Muscle of arm (tissue), 12 donors: Measurements from ENCODE around the gene SLC39A8. TPM values are rescaled to one million over a fixed set of nuclear protein-coding genes. Genes with fewer than 3 reads are reported as not detected.

ENCODE experiments used
- DNase-seq: peaks from one replicate; pipeline ENCODE4 v3.0.0-alpha.2; 2013
- polyA plus RNA-seq, 12 donors: library from polyadenylated mRNA; unstranded; fragments of 120-200 nt; gene quantifications; one replicate each; pipeline ENCODE4 v1.2.1, GENCODE V29; 2013; ENCODE audit not compliant: insufficient read length in 12 of 12

SLC39A8 gene
- polyA plus RNA-seq, 12 donors, result 2.7 to 11.8 (median 3.2) TPM; not detected in 1

DNA sequence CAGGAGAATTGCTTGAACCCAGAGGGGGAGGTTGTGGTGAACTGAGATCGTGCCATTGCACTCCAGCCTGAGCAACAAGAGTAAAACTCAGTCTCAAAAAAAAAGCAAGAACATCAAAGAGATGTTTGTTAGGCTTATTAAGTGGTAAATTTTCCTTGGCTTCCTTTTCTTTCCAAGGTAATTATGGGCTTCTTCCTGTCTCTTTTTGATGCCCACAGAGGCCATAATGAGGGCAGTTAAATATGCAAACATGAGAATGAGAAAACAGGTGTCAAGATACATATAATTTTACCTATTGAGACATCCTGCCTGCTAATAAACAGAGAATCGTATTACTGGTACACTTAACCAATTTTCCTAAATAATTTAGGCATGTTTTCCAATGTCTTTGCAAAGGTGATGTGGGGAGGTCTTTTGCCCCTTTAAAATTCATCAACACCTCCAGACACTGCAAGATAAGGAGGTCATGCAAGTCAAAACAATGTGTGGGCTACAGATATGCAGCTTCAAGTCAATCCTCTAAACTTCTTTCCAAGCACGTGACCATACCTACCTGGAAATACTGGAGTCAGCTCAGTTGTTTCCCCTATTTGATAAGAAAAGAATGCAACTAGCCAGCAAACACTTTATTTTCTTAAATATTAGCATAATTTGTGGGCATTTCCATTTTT is 2.7 kb downstream of the SLC39A8 start:
- DNase-seq, result no peak

DNA sequence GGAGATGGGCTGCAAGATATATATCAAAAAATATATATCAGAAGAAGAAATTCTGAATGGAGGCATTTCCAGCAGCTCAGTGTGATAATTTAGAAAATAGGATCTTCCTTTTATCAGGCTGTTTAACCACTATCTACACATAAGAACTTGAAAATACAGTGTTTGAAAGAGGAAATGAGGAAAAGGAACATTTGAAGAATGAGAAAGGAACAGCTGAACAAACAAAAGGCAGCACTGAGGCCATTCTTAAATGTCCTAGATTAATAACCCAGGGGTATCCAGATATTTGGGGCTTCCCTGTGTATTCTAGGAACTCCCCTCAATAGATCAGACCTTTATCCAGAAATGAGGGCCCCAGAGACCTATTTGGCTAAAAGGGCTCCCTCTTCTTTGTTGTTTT is 4.1 kb downstream of the SLC39A8 start:
- DNase-seq, result no peak

DNA sequence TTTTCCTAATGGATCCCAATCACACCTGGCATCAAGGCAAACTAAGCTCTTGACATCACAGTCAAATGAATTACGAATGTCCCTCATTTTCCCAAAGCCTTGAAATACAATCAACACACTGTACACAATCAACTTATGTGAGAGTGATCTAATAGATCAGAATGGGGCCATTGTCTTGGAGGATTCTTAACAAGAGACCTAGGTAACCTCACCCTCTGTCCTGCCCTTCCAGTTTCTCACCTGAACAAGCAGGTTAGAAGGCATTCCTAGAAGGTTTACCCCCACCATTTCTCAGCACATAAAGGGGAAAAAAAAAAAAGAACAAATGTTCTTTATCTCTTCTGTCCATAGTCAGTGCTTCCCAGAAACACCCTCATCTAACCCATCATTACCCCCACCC is 6.3 kb downstream of the SLC39A8 start:
- no peak for DNase-seq

DNA sequence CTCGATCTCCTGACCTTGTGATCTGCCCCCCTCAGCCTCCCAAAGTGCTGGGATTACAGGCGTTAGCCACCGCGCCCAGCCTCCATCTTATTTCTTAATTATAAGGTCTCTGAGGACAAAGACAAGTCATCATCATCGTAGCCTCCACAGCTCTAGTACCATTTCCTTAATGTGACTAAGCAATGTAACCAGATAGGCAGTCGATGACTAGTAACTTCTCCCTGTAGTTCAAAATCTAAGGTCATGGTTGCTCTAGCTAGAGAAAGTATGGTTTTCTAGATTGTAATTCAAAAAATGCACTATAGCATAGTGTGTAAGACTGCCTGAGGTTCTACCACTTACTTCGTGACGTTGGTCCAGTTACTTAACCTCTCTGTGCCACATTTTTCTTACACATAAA is 6.9 kb downstream of the SLC39A8 start:
- no peak for DNase-seq

DNA sequence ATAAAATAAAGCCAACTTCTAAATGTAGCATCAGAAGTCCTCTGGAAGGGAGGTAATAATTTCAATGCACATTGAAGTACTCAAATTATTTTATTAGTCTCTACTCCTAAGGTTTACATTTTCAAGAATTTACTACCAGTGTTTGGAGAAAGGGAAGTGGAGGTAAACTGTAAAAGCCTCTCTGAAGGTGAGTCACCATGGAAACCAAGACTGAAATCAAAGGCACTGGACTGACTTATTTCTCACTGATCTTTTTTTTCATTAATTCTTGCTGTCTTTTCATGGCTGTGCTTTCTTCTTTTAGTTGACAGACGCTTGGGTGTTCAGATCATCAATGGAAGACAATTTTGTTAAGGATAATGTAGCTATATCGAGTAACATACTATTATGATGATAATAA is 9.7 kb downstream of the SLC39A8 start:
- no peak for DNase-seq

DNA sequence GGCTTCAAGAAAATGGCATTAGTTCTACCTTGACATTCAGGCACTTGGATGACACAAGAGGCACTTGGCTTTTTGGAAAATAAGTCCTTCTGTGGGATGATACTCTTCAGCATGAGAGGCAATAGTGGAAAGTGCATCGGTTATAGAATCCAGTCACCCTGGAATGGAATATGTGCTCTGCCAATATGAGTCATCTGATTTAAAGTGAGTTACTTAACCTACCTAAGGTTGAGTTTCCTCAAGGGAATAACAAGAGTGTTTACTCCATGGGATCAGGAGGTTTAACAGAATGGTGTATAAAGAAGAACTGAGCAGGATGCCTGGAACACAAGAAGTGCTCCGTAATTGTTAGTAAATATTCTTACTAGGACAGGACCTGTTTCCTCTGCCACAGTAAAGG is 10.7 kb downstream of the SLC39A8 start:
- no peak for DNase-seq

DNA sequence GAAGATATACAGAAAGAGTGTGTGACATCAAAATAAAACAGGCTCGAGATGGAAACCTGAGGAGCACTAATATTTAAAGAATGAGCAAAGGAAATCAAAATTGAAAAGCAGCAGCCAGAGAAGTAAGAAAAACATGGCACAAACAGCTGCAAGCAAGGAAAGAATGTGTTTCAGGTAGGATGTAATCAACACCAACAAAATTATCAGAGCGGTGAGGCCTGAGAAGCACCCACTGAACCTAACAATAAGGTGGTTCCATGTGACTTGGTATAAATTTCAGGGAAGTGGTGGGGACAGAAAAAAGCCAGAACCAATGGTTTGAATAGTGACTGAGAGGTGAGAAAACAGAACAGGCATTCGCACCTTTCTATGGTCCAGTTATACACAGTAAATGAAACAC is 11.5 kb downstream of the SLC39A8 start:
- DNase-seq, result no peak

DNA sequence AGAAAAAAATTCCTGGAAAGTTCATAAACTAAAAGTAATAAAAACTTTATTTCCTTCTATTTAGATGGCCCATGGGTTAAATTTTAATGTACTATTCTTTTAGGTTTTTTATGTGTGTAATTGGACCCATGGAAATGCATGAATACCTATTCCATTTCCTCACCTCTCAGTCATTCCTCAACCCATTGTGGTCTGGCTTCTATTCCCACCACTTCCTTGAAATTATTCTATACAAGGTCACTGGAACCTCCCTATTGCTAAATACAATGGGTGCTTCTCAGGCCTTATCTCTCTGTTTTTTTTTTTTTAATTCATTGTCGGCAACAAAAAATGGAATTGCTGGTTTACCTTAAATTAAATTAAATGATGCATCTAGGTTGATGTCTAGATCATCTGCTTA is 17.2 kb downstream of the SLC39A8 start:
- DNase-seq, result no peak

DNA sequence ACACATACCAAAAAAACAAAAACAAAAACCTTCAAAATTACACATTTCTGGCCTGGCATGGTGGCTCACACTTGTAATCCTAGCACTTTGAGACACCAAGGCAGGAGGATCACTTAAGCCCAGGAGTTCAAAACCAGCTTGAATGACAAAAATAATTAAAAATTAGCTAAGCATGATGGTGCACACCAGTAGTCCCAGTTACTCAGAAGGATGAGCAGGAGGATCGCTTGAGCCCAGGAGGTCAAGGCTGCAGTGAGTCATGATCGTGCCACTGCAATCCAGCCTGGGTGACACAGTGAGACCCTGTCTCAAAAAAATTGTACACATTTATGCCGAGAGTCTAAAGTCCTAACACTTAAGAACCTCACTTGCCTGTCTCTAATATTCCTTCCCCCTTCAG is 18.3 kb downstream of the SLC39A8 start:
- no peak for DNase-seq

DNA sequence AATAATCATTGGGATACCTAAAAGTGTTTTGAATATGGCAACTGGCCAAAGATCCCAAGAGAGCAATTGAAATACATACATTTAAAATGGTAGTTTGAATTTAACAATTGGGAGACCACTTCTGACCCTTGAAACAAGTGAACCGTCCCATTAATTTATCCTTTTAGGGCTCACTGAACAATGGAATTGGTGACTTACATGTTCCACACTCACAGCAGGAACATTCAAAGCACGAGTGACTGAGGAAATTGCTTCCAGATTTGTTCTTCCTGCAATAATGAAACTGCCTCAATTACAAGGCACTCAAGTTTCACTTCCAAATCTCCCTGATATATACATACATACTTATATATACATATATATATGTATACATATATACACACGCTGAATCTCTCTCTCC is 20.6 kb downstream of the SLC39A8 start:
- peak; percentile 39 for DNase-seq

DNA sequence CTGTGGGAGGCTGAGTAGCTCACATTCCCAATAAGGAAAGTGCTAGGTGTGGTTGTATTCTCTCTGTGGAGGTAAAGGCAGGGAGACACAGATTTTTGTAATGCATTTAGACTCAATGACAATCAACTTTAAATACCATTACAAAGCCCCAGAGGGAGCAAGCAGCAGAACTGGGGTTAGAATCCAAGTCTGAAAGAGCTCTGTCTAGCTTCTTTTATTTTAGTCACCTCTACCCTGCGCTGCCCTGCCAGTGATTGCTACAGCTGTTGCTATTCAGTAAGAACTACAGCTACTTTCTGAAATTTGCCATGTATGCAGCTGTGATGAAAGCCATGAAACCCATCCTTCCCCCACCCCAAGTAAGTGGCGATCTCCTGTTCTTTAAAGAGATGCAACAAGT is 22.5 kb downstream of the SLC39A8 start:
- DNase-seq, result no peak

DNA sequence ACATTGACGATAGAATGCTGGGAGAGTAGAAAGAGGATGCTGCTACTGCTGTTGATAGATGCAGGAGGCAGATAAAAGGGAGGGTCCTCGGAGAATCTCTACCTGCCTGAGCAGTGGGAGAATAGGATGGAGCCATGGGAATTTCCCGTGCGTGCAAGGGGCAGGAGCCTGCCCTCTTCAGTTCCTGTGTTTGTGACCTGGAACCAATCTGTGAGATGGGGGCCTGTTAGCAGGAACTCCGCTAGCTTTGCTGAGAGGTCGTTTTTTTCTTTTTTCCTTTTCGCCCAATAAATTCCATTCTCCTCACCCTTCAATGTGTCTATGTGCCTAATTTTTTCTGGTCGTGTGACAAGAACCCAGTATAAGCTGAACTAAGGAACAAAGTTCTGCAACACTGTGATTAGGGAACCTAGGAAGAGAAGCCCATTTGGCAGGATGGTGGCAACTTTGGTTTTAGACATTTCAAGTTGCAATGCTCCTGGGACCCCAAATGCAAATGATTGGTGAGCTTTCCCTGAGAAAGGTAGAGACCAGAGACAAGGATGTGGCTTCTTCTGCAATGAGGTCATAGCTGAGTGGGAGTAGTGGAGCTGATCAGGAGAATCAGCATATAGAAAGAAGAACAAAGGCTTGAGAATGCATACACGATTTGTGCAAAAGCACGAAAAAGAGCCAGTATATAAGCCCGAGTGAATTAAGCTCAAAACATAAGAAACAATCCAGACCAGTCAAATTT is 23.9 kb downstream of the SLC39A8 start:
- DNase-seq, result no peak

DNA sequence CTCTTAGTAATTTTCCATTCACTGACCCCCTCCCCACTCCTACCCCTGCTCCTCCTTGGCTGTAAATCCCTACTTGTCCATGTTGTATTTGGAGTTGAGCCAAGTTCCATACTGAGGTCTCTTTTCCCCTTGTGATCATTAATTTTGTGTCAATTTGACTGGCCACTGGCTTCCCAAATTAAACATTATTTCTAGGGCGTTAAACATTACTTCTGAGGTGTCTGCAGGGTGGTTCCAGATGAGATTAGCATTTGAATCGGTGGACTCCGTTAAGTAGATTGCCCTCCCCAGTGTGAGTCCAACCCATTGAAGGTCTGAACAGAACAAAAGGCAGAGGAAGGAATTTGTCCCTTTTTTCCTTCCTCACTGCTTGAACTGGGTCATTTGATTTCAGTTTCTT is 25.7 kb downstream of the SLC39A8 start:
- no peak for DNase-seq

DNA sequence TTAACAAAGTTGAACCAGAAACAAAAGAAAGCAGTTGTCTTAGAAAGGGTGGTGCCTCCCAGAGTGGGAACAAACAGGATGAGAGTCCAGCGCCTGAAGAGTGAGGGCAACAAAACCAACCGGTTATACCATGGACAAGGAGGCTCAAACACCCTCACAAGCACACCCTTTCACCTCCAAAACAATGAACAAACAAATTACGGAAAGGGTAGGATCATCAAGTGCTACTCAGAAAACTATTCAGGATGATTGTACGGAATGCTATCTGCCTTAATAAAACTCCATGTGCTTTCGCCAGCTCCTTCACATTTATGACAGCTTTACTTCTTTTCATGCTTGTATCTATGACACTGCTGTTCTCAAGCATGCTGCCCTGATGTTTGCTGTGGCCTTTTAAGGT is 26.8 kb downstream of the SLC39A8 start:
- no peak for DNase-seq

DNA sequence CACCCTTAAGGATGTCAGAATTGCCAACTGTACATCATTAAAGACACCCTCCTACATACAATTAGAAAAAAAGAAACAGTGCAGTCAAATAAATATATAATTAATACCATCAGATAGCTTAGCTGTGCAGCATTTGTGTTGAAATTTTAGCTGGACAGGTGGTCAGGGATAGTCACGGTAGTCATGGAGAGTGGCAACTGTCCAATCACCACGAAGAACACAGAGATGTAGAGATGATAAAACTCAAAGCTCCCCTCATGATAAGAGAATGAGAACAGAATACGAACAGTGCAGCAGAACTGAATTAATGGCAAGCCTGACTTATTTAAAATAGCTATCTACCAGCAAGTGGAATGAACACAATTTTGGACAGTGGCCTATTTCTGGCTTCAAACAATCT is 27.2 kb downstream of the SLC39A8 start:
- DNase-seq, result no peak

DNA sequence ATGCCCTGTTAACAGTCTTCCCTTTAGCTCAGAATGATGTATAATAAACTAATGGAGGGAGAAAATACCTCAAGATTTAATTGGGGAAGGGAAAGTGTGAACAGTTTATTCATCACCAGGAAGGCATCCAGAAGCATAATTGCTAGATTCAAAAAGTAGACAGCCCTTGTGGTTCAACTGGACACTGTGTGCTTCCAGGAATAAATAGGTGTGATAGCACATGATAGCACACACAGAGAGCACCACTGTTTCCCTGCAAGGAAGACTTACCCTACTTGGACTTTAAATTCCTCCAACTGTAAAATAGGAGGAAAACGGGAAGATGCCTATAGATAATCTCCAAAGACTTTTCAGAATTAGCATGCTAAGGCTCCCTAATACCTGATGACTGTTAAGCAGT is 27.8 kb downstream of the SLC39A8 start:
- no peak for DNase-seq

DNA sequence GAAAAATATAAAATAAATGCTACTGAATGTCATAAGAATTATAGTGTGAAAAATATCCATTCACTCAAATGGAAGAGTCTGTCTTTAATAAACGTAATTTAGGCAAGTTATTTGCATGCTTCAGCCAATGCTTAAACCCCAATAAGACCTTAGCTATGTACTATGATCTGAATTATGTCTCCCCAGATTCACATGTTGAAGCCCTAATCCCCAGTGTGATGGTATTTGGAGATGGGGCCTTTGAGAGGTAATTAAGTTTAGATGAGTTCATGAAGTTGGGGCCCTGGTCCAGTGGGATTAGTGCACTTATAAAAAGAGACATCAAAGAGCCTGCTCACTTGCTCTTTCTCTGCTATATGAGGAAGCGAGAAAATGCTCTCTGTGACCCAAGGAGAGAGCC is 28.7 kb downstream of the SLC39A8 start:
- DNase-seq, result no peak

DNA sequence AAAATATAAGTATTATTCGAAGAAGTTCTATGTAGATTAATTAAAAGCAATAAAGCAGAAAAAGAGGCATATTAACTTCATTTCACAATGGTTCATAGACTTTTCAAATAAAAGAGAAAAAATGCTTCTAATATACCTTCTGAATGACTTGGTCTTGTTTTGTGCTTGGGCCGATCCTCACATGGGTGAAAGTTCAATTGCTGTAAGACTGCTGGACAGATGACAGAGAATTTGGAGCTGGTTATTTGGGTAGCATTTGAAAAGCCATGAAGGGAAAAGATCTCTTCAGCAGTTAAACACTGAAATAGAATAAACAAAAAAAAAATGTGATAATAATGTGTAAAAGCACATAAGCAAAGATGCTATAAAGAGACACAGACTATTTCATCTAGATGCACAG is 29.8 kb downstream of the SLC39A8 start:
- no peak for DNase-seq

DNA sequence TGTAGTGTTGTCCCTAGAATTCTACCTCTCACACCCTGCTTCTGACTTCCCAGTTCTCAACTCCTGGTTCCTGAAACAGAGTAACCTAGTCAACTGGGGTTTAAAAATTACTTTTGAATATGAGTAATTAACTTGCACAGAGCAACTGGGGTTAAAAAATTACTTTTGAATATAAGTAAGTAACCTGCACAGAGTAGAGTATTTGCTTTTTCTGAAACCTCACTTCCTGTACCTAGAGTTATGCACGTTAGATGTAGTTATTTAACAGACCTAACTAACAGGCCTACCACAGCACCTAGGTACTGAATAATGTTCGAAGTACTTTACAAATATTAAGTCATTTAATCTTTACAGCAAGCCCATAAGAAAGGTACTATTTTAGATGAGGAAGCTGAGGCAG is 32.9 kb downstream of the SLC39A8 start:
- no peak for DNase-seq

DNA sequence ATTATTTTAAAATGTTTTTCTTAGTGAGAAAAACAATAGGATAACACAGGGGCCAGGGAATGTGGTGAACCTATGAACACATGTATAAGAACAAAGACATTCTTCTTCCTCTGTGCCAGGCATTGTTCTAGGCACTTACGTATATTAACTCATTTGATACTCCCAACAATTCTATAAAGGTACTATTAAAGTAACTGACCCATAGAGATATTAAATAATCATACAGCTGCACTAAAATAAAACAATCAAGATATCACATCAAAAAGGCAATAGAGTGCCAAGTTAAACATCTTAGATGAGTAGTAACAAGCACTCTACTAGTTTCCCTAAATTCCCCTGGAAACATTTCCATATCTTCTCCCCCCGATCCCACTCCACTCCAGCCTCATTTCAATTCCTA is 33.4 kb downstream of the SLC39A8 start:
- no peak for DNase-seq

DNA sequence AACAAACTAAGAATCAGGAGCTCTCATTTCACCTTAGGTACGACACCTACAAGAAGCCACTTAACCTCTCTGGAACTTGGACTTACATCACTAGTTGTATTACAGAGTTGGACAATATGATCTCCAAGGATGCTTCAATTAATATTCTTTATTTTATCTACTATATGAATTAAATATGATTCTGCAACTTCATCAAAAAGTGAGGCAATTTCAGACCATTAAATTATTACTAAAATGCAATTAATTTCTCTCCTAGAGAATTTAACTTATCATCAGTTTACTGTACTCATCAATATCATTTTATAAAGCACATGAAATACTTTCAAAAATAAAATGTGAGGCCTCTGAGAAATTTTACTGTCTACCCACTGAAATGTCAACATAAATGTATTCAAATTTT is 33.9 kb downstream of the SLC39A8 start:
- DNase-seq, result no peak

DNA sequence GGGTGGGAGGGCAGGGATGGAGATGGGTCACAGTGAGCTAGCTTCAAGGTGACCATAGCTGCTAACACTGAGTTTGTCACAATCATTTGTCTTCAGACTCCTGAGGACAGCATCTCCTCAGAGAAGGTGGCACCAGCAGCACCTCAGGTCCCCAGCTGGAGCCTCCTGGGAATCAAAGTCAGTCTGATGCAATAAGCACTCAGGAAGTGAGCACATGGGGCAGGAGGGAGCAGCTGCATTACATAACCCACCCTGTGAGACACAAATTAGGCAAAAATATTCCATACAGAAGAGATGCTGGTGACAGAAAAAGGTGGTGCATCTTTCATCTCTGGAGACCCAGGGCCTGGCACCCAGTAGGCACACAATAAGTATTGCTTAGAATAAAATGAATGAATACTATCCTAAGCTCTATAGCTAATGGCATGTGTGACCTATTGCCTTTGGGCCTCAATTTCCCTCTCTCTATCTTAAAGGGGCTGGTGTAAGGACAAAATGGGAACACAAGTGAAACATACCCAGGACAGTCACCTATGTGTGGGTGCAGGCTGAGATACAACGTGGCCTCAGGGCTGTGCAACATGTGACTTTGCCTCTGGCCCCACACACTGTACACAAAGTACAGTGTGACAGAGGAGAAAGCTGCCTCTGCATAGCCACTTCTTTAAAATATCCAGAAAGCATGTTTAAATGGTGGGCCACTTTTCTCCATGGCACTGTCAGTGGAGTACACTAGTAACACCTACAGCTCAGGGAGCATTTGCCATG is 37.1 kb downstream of the SLC39A8 start:
- no peak for DNase-seq

DNA sequence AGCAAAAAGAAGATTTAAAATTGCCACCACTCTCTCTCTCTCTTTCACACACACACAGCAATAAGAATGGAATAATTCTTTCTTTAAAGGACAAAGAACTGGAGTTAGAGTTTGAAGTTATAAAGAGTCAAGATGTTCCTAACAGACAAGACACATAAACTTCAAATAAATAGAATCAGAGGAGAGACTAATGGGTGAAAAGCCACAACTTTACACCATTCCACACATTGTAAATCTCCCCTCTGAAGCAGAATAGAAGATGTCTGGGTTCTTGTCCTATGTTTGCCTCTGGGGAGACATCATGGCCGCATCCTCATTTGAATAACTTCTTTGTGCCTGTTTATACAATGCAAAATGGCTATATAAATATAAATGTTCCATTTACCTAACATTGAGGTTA is 39.6 kb downstream of the SLC39A8 start:
- DNase-seq, result no peak
